Mesenchymal stem cell (in vitro differentiated cells and primary cell): ENCODE results near the gene FANK1. TPM values are rescaled to one million over a fixed set of nuclear protein-coding genes. Genes with fewer than 3 reads are reported as not detected.
"Not testable (repeated sequence)": the region's sequence is repeated elsewhere in the genome, so short reads cannot be mapped to it uniquely, and the experiment has no call there.

Experiments
- DNase-seq: peaks from one replicate; pipeline ENCODE4 v3.0.0-alpha.2; 2013
- H2AFZ ChIP-seq: one replicate; pipeline ENCODE4 v1.6.1; 2013; ENCODE audit warnings: low read depth, mild to moderate bottlenecking, control low read depth, inconsistent platforms, low read length, moderate library complexity
- H2AK5ac ChIP-seq: 2 replicates; pipeline ENCODE4 v1.6.1; 2013; ENCODE audit warnings: low read length, moderate library complexity, mild to moderate bottlenecking, inconsistent platforms; ENCODE audit not compliant: severe bottlenecking
- H2BK120ac ChIP-seq: one replicate; pipeline ENCODE4 v1.6.1; 2013; ENCODE audit warnings: low read depth, mild to moderate bottlenecking, inconsistent platforms, low read length, moderate library complexity
- H2BK12ac ChIP-seq, 2 experiments: one replicate each; pipeline ENCODE4 v1.6.1; 2013; ENCODE audit warnings: inconsistent platforms in 2 of 2, low read length in 2 of 2, mild to moderate bottlenecking in 2 of 2, moderate library complexity in 2 of 2, control low read depth in 1 of 2
- H2BK15ac ChIP-seq: one replicate; pipeline ENCODE4 v1.6.1; 2013; ENCODE audit warnings: mild to moderate bottlenecking, low read depth, inconsistent platforms; ENCODE audit not compliant: poor library complexity, severe bottlenecking
- H2BK5ac ChIP-seq: 2 replicates; pipeline ENCODE4 v1.6.1; 2013; ENCODE audit warnings: low read depth, mild to moderate bottlenecking, low read length, control low read depth, inconsistent platforms; ENCODE audit not compliant: poor library complexity, severe bottlenecking
- H3K14ac ChIP-seq, 2 experiments: one replicate each; pipeline ENCODE4 v1.6.1; 2013; ENCODE audit warnings: inconsistent platforms in 2 of 2, low read length in 2 of 2, control low read depth in 1 of 2, mild to moderate bottlenecking in 1 of 2, moderate library complexity in 1 of 2
- H3K18ac ChIP-seq, 2 experiments: one replicate each; pipeline ENCODE4 v1.6.1; 2013; ENCODE audit warnings: inconsistent platforms in 2 of 2, low read length in 2 of 2, control low read depth in 1 of 2, low read depth in 1 of 2, mild to moderate bottlenecking in 1 of 2
- H3K23ac ChIP-seq, 2 experiments: one replicate each; pipeline ENCODE4 v1.6.1; 2013; ENCODE audit warnings: inconsistent platforms in 2 of 2, low read length in 2 of 2, mild to moderate bottlenecking in 2 of 2, moderate library complexity in 2 of 2, control low read depth in 1 of 2
- H3K27ac ChIP-seq: 2 replicates; pipeline ENCODE4 v1.5.1; 2013; ENCODE audit warnings: mild to moderate bottlenecking, moderate library complexity, low read length, control low read depth, inconsistent platforms; ENCODE audit not compliant: poor library complexity, severe bottlenecking
- H3K27me3 ChIP-seq, 2 experiments: 2 replicates each; pipeline versions ENCODE4 v1.6.1 to v1.7.0; 2013; ENCODE audit warnings: low read length in 2 of 2, mild to moderate bottlenecking in 2 of 2, moderate library complexity in 2 of 2, control low read depth in 1 of 2, inconsistent platforms in 1 of 2; ENCODE audit not compliant: control insufficient read depth in 1 of 2, insufficient read depth in 1 of 2
- H3K36me3 ChIP-seq, 2 experiments: 2 replicates each; pipeline versions ENCODE4 v1.6.1 to v1.7.0; 2013; ENCODE audit warnings: low read length in 2 of 2, control low read depth in 1 of 2, inconsistent platforms in 1 of 2, low read depth in 1 of 2, mild to moderate bottlenecking in 1 of 2; ENCODE audit not compliant: insufficient read depth in 2 of 2, control insufficient read depth in 1 of 2
- H3K4ac ChIP-seq, 2 experiments: one replicate each; pipeline ENCODE4 v1.6.1; 2013; ENCODE audit warnings: inconsistent platforms in 2 of 2, low read length in 2 of 2, mild to moderate bottlenecking in 2 of 2, moderate library complexity in 2 of 2, control low read depth in 1 of 2, low read depth in 1 of 2
- H3K4me1 ChIP-seq: 2 replicates; pipeline ENCODE4 v1.6.1; 2013; ENCODE audit warnings: low read depth, low read length, control low read depth; ENCODE audit not compliant: control insufficient read depth, insufficient read depth
- H3K4me2 ChIP-seq: 2 replicates; pipeline ENCODE4 v1.6.1; 2013; ENCODE audit warnings: low read length, mild to moderate bottlenecking, inconsistent platforms; ENCODE audit not compliant: poor library complexity, severe bottlenecking
- H3K4me3 ChIP-seq, 2 experiments: 2 replicates each; pipeline versions ENCODE4 v1.5.1 to v1.7.0; 2013; ENCODE audit warnings: low read length in 2 of 2, mild to moderate bottlenecking in 2 of 2, control low read depth in 1 of 2, low read depth in 1 of 2; ENCODE audit not compliant: insufficient read depth in 1 of 2
- H3K79me1 ChIP-seq: replicated peaks from 2 replicates; pipeline ENCODE4 v1.6.1; 2013; ENCODE audit warnings: mild to moderate bottlenecking, control low read depth, low read length, inconsistent platforms; ENCODE audit not compliant: poor library complexity, severe bottlenecking
- H3K9ac ChIP-seq: 2 replicates; pipeline ENCODE4 v1.7.0; 2013; ENCODE audit warnings: mild to moderate bottlenecking, low read length, moderate library complexity
- H3K9me3 ChIP-seq: 2 replicates; pipeline ENCODE4 v1.7.0; 2013; ENCODE audit warnings: mild to moderate bottlenecking, low read length; ENCODE audit not compliant: control insufficient read depth
- H4K8ac ChIP-seq: one replicate; pipeline ENCODE4 v1.6.1; 2013; ENCODE audit warnings: inconsistent platforms, mild to moderate bottlenecking, low read length, moderate library complexity
- H4K91ac ChIP-seq: one replicate; pipeline ENCODE4 v1.6.1; 2013; ENCODE audit warnings: mild to moderate bottlenecking, low read length, inconsistent platforms
- WGBS: methylation state at CpG from one replicate; pipeline ENCODE4 v1.1.7; 2013; ENCODE audit warnings: mixed read lengths; 5-methylcytosine and 5-hydroxymethylcytosine counted together
- polyA plus RNA-seq, 2 experiments: library from polyadenylated mRNA; stranded (reverse); fragments of 200-250 nt; gene quantifications; one replicate each; pipeline ENCODE4 v1.2.3, GENCODE V29; 2013

FANK1 gene, protein sequence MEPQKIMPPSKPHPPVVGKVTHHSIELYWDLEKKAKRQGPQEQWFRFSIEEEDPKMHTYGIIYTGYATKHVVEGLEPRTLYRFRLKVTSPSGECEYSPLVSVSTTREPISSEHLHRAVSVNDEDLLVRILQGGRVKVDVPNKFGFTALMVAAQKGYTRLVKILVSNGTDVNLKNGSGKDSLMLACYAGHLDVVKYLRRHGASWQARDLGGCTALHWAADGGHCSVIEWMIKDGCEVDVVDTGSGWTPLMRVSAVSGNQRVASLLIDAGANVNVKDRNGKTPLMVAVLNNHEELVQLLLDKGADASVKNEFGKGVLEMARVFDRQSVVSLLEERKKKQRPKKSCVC
- polyA plus RNA-seq (2013, experiment 1 of 2) = 1.9 TPM
- 1.8 TPM for polyA plus RNA-seq (2013, experiment 2 of 2)

DNA sequence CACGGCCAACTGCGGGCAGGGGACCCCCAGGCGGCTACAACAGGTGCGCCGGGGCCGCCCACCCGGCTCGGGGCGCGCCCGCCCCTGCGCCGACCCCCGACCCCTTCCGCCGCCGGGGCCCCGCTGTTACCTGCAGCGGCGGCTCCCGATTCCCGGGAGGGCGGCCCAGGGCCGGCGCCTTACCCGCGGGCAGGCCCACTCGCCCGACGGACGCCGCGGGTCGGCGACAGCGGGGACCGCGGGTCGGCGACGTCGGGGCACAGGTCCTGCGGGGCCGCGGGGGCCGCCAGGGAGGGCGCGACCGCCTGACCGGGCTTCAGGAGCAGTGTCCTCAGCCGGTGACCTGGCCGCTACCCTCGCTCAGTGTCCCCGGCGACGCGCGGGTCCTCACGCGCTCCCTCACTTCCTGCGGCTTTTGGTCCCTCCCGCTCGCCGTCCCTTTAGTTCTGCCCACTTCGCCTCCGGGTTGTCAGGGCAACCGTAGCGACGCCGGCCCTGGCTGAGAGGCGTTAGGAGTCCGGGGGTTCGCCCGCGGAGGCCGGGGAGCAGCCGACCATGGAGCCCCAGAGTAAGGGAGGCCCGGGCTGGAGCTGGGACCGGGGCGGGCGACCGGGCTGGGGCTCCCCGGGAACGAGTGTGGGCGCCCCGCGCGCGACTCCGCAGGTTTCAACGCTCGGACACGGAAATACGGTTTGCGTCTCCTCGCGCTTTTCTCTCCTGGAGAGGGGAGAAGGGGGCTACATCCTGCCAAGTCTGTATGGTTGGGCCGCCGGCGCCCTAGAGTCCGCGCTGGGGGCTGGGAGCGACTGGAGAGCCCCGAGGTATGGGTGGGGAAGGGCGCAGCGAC is at the start of gene FANK1:
TSS of gene FANK1 (plus strand) at position 477 of the 847 bp plus-strand sequence. CDS start at position 556, 79 bp downstream.
- H3K79me1 ChIP-seq, H3K36me3 ChIP-seq, H3K4me1 ChIP-seq, H2BK5ac ChIP-seq, H3K14ac ChIP-seq, H2AK5ac ChIP-seq, H2BK12ac ChIP-seq, H3K9me3 ChIP-seq, H3K27me3 ChIP-seq: not testable (repeated sequence)
- Histone ChIP-seq H2BK15ac (peak within 1 kb of the TSS; percentile 80), H3K18ac (peak within 1 kb of the TSS; percentile 21 to 58), H3K9ac (peak within 1 kb of the TSS; percentile 89), H3K4me2 (peak within 1 kb of the TSS; percentile 83), H4K8ac (peak within 1 kb of the TSS; percentile 92), H2AFZ (peak within 1 kb of the TSS; percentile 54), H4K91ac (peak within 1 kb of the TSS; percentile 52), H3K4ac (peak within 1 kb of the TSS in 1 of 2 experiments; percentile 51), H2BK120ac (peak within 1 kb of the TSS; percentile 89), H3K27ac (peak within 1 kb of the TSS; percentile 4), H3K23ac (peak within 1 kb of the TSS in 1 of 2 experiments; percentile 96), H3K4me3 (peak within 1 kb of the TSS; percentile 74 to 84)
- peak; percentile 92 for DNase-seq
- WGBS = 44% methylated on average over 68 of the region's 106 CpGs

DNA sequence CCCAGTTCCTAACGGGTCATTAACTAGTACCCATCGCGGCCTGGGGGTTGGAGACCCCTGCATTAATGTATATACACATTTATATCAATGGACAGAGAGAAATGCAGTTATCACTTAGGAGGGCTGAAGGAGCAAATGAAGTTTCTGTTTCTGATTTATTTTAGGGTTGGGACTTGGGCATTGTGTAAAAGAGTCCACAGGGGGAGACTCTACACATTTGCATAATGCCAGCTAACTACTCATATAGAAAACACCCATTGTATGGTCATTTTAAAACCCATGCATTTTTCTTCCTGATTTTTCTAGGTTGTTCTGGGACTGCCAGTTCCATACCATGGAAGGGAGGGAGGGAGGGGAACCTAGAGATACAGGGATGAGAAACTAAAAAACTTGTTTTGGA is 49.5 kb upstream of the FANK1 start:
- Histone ChIP-seq H4K8ac (no peak overlapping the region), H3K4me1 (peaks cover 3% of the 10 kb centered on the region), H3K9ac (no peak overlapping the region), H2AFZ (no peak overlapping the region), H3K23ac (no peak overlapping the region), H2BK12ac (no peak overlapping the region), H4K91ac (no peak overlapping the region), H3K36me3 (peaks cover 32 to 68% of the 10 kb centered on the region in 2 experiments), H3K9me3 (no peaks in the 10 kb centered on the region), H3K4me3 (no peak overlapping the region), H3K14ac (no peak overlapping the region), H3K18ac (no peak overlapping the region), H2BK15ac (no peak overlapping the region), H2AK5ac (no peak overlapping the region), H3K27ac (no peak overlapping the region), H3K4ac (no peak overlapping the region), H3K27me3 (no peaks in the 10 kb centered on the region), H3K79me1 (peaks cover 13% of the 10 kb centered on the region), H3K4me2 (no peak overlapping the region), H2BK5ac (no peak overlapping the region), H2BK120ac (no peak overlapping the region)
- no peak for DNase-seq
- no CpG with 5 or more reads among the region's 3 CpGs for WGBS

DNA sequence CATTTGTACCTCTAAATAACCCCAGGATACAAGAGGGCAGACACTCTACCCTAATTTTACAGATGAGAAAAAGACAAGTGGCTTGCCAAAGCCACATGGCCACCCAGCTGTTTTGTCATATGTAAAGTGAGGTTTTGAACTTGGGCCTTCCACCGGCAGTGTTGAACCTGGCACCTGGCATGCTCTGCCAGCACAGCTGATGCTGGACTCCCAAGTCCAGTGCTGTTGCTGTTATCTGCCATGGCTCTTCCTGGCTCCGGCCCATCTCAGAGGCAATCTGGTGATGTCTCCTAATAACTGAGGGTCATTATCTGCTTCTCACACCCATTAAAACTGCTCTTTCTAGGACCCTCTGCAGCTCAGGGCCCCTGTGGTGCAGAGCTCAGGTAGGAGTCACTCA is 48.0 kb upstream of the FANK1 start:
- 98% methylated on average over 2 of the region's 2 CpGs for WGBS
- Histone ChIP-seq H2BK12ac (no peak overlapping the region), H3K14ac (no peak overlapping the region), H2AFZ (no peak overlapping the region), H3K4me3 (no peak overlapping the region), H3K79me1 (peaks cover 7% of the 10 kb centered on the region), H2AK5ac (no peak overlapping the region), H3K27me3 (no peaks in the 10 kb centered on the region), H3K4ac (no peak overlapping the region), H3K36me3 (peaks cover 33 to 75% of the 10 kb centered on the region in 2 experiments), H2BK15ac (no peak overlapping the region), H4K91ac (no peak overlapping the region), H2BK5ac (no peak overlapping the region), H3K9me3 (no peaks in the 10 kb centered on the region), H3K27ac (no peak overlapping the region), H3K4me1 (no peaks in the 10 kb centered on the region), H3K9ac (no peak overlapping the region), H2BK120ac (no peak overlapping the region), H3K18ac (no peak overlapping the region), H3K23ac (no peak overlapping the region), H4K8ac (no peak overlapping the region), H3K4me2 (no peak overlapping the region)
- DNase-seq = no peak

- Histone ChIP-seq H3K27ac (no peak overlapping the region), H3K18ac (no peak overlapping the region), H3K27me3 (no peaks in the 10 kb centered on the region), H2BK12ac (no peak overlapping the region), H3K4me2 (no peak overlapping the region), H2BK15ac (no peak overlapping the region), H3K9me3 (no peaks in the 10 kb centered on the region), H2AK5ac (no peak overlapping the region), H3K14ac (no peak overlapping the region), H3K4ac (no peak overlapping the region), H3K23ac (no peak overlapping the region), H3K36me3 (peaks cover 30 to 76% of the 10 kb centered on the region in 2 experiments), H3K4me3 (no peak overlapping the region), H3K4me1 (no peaks in the 10 kb centered on the region), H4K8ac (no peak overlapping the region), H2BK5ac (no peak overlapping the region), H4K91ac (no peak overlapping the region), H3K79me1 (peaks cover 4% of the 10 kb centered on the region), H2AFZ (no peak overlapping the region), H2BK120ac (no peak overlapping the region), H3K9ac (no peak overlapping the region)
- 95% methylated on average over 2 of the region's 2 CpGs for WGBS
- DNase-seq = no peak
Measured at GRCh38 chr10:125848857-125849256, 47.5 kb upstream of the FANK1 start.
